ENCODE results near the gene TMPRSS11E. TPM values are rescaled to one million over a fixed set of nuclear protein-coding genes. Genes with fewer than 3 reads are reported as not detected.
"Not testable (repeated sequence)": the region's sequence is repeated elsewhere in the genome, so short reads cannot be mapped to it uniquely, and the experiment has no call there.

The TMPRSS11E gene
- total RNA-seq, 1 experiment from 2014 or later: not detected

GRCh38 chr4:68505452-68505851 is 58.2 kb downstream of the TMPRSS11E start:
- intact Hi-C loops (cut with micrococcal nuclease); BruUV-seq (replicated peaks); H3K27ac Mint-ChIP-seq (ENCODE audit: low read depth, unreplicated experiment); H3K27me3 Mint-ChIP-seq (ENCODE audit: insufficient read depth, unreplicated experiment); H3K4me3 Mint-ChIP-seq (ENCODE audit: unreplicated experiment); H3K9me3 Mint-ChIP-seq (ENCODE audit: unreplicated experiment); H3K36me3 Mint-ChIP-seq (ENCODE audit: insufficient read depth, unreplicated experiment); DNase-seq (ENCODE audit: unreplicated experiment); H3K4me1 Mint-ChIP-seq (ENCODE audit: insufficient read depth, unreplicated experiment); POLR2A ChIA-PET: not testable (repeated sequence)
- CTCF ChIA-PET: interaction anchor here (1.9 kb wide), 1 partner anchor 665 kb away, joined by 6 read pairs; no protein-coding TSS in a partner anchor

GRCh38 chr4:68518889-68519288 is 71.6 kb downstream of the TMPRSS11E start:
- Mint-ChIP-seq H3K36me3 (ENCODE audit: insufficient read depth, unreplicated experiment) (no peaks in the 10 kb centered on the region), H3K27me3 (ENCODE audit: insufficient read depth, unreplicated experiment) (no peaks in the 10 kb centered on the region), H3K4me1 (ENCODE audit: insufficient read depth, unreplicated experiment) (peaks cover 7% of the 10 kb centered on the region), H3K9me3 (ENCODE audit: unreplicated experiment) (no peaks in the 10 kb centered on the region), H3K4me3 (ENCODE audit: unreplicated experiment) (no peak overlapping the region), H3K27ac (ENCODE audit: low read depth, unreplicated experiment) (peak overlapping the region; percentile 50)
- POLR2A ChIA-PET: no interaction called here
- CTCF ChIA-PET: interaction anchor here (0.7 kb wide), 1 partner anchor 20 kb away, joined by 3 read pairs; no protein-coding TSS in a partner anchor
- TF ChIP-seq CTCF (IDR thresholded peaks at IDR 0.05; ENCODE audit: unreplicated experiment): no peak
- DNase-seq (ENCODE audit: unreplicated experiment): no peak
- BruUV-seq (replicated peaks): no TSS peak
- intact Hi-C loops (cut with micrococcal nuclease): no loop called here

GRCh38 chr4:68520985-68521384 is 73.7 kb downstream of the TMPRSS11E start:
- Mint-ChIP-seq H3K4me3 (ENCODE audit: unreplicated experiment) (no peak overlapping the region), H3K27me3 (ENCODE audit: insufficient read depth, unreplicated experiment) (no peaks in the 10 kb centered on the region), H3K27ac (ENCODE audit: low read depth, unreplicated experiment) (no peak overlapping the region), H3K36me3 (ENCODE audit: insufficient read depth, unreplicated experiment) (no peaks in the 10 kb centered on the region), H3K9me3 (ENCODE audit: unreplicated experiment) (no peaks in the 10 kb centered on the region), H3K4me1 (ENCODE audit: insufficient read depth, unreplicated experiment) (peaks cover 7% of the 10 kb centered on the region)
- POLR2A ChIA-PET: no interaction called here
- DNase-seq (ENCODE audit: unreplicated experiment): no peak
- no peak for TF ChIP-seq CTCF (IDR thresholded peaks at IDR 0.05; ENCODE audit: unreplicated experiment)
- intact Hi-C loops (cut with micrococcal nuclease): no loop called here
- no TSS peak for BruUV-seq (replicated peaks)
- CTCF ChIA-PET: no interaction called here

GRCh38 chr4:68522232-68522631 is 75.0 kb downstream of the TMPRSS11E start:
- not testable (repeated sequence) for H3K27me3 Mint-ChIP-seq (ENCODE audit: insufficient read depth, unreplicated experiment)

GRCh38 chr4:68535974-68536373 is 88.7 kb downstream of the TMPRSS11E start:
- ChIA-PET POLR2A (no interaction called here), CTCF (interaction anchor here (1.2 kb wide), 1 partner anchor 37 kb away, joined by 4 read pairs; no protein-coding TSS in a partner anchor)
- H3K9me3 Mint-ChIP-seq (ENCODE audit: unreplicated experiment): peaks cover 28% of the 10 kb centered on the region
- intact Hi-C loops (cut with micrococcal nuclease): no loop called here
- no peak for TF ChIP-seq CTCF (IDR thresholded peaks at IDR 0.05; ENCODE audit: unreplicated experiment)
- H3K36me3 Mint-ChIP-seq (ENCODE audit: insufficient read depth, unreplicated experiment): no peaks in the 10 kb centered on the region
- no peaks in the 10 kb centered on the region for H3K27me3 Mint-ChIP-seq (ENCODE audit: insufficient read depth, unreplicated experiment)
- BruUV-seq (replicated peaks): no TSS peak
- no peak overlapping the region for H3K27ac Mint-ChIP-seq (ENCODE audit: low read depth, unreplicated experiment)
- no peak overlapping the region for H3K4me3 Mint-ChIP-seq (ENCODE audit: unreplicated experiment)
- DNase-seq (ENCODE audit: unreplicated experiment): no peak
- H3K4me1 Mint-ChIP-seq (ENCODE audit: insufficient read depth, unreplicated experiment): no peaks in the 10 kb centered on the region

More at GRCh38 chr4:68522232-68522631, 75.0 kb downstream of the TMPRSS11E start:
- DNase-seq (ENCODE audit: unreplicated experiment); H3K4me1 Mint-ChIP-seq (ENCODE audit: insufficient read depth, unreplicated experiment); intact Hi-C loops (cut with micrococcal nuclease); BruUV-seq (replicated peaks); H3K36me3 Mint-ChIP-seq (ENCODE audit: insufficient read depth, unreplicated experiment); H3K4me3 Mint-ChIP-seq (ENCODE audit: unreplicated experiment); H3K9me3 Mint-ChIP-seq (ENCODE audit: unreplicated experiment): not testable (repeated sequence)
- peak overlapping the region; percentile 78 for H3K27ac Mint-ChIP-seq (ENCODE audit: low read depth, unreplicated experiment)
- ChIA-PET POLR2A (interaction anchor here (0.7 kb wide), 1 partner anchor 116 kb away, joined by 3 read pairs; no protein-coding TSS in a partner anchor), CTCF (interaction anchor here (1.1 kb wide), 1 partner anchor 67 kb away, joined by 4 read pairs; no protein-coding TSS in a partner anchor)
